GM12864 (cell line): ENCODE data around the gene SF1.

ENCODE experiments used
- DNase-seq: peaks from one replicate; pipeline ENCODE4 v3.0.0-alpha.2; 2011; ENCODE audit warnings: low read depth
- H3K4me3 ChIP-seq: 2 replicates; pipeline ENCODE4 v1.5.1; 2011; ENCODE audit warnings: mild to moderate bottlenecking, low read depth, low read length, control low read depth
- TF ChIP-seq, protein P1 (sequence below): IDR thresholded peaks from 2 replicates; pipeline ENCODE4 v1.5.1; 2011; ENCODE audit warnings: low read depth, mild to moderate bottlenecking, moderate library complexity, low read length, control low read depth, inconsistent platforms; ENCODE audit errors: missing control alignments

SF1 gene

DNA sequence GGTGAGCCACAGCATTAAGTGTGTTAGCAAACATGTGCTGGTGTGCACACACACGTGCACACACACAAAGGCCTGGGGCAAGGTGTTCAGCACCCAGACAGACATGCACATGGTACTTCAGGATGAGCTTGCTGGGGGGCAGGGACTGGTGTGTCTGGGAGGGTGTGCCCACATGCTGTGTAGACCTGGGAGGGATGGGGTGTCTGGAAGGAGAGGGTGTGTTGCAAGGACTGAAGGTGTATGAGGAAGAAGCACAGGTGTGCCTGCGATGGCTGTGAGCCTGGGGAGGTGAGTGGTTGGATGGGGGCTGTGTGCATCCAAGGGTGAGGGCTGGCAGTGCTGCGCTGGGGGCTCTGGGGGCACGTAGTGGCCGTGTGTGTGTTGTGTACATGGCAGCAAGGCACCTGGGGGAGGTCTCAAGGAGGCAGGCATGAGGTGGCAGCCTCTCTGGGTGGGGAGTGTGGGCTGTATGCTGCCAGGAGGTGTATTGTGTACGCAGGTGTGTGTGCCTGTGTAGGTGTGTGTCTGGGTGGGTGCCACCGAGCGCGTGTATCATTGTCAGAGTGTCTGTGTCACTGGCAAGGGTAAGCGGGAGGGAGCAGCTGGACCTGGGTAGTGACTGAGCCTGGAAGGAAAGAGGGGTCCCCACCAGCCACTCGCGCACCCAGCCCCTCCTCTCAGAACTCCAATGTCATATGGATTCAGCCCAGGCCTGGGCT, 57.5 kb downstream of the SF1 start:
- TF ChIP-seq, protein P1, sequence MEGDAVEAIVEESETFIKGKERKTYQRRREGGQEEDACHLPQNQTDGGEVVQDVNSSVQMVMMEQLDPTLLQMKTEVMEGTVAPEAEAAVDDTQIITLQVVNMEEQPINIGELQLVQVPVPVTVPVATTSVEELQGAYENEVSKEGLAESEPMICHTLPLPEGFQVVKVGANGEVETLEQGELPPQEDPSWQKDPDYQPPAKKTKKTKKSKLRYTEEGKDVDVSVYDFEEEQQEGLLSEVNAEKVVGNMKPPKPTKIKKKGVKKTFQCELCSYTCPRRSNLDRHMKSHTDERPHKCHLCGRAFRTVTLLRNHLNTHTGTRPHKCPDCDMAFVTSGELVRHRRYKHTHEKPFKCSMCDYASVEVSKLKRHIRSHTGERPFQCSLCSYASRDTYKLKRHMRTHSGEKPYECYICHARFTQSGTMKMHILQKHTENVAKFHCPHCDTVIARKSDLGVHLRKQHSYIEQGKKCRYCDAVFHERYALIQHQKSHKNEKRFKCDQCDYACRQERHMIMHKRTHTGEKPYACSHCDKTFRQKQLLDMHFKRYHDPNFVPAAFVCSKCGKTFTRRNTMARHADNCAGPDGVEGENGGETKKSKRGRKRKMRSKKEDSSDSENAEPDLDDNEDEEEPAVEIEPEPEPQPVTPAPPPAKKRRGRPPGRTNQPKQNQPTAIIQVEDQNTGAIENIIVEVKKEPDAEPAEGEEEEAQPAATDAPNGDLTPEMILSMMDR: no peak
- H3K4me3 ChIP-seq: no peak overlapping the region
- no peak for DNase-seq

DNA sequence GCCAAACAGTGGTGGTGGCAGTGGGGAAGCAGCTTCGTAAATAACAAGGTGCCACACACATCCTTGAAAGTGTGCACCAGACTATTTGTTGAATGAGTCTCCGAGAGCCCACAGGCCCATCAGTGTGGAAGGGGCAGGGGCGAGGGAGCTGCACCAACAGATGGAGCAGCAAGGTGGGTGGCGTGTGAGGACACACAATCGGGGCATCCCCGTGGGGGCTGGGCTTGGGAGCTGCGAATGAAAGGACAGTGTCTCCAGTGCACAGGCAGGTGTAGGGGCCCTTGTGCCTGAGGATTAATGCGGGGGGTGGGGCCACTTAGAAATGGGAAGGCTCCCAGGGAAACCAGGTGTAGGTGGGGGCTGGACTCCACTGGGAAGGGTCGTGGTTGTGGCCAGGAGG, 58.2 kb downstream of the SF1 start:
- DNase-seq: no peak
- TF ChIP-seq, protein P1: no peak
- no peak overlapping the region for H3K4me3 ChIP-seq

DNA sequence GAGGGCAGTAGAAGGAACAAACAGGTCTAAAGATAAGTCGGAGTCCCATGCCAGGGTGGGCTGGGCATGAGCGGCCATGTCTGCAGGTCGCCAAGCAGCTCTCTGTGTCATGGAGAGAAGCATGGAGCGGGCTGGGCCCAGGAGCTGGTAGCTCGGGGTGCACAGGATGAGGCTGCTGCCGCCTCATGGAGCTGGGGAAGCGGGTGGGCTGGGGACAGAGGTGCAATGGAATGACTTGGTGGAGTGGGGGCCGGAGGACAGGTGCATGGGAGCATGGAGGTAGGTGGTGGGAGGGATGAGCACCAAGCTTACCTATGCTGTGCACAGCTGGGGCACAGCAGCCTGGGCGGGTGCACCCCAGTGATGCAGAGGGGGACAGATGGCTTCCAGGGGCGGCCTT, 58.9 kb downstream of the SF1 start:
- no peak for DNase-seq
- TF ChIP-seq, protein P1: no peak

DNA sequence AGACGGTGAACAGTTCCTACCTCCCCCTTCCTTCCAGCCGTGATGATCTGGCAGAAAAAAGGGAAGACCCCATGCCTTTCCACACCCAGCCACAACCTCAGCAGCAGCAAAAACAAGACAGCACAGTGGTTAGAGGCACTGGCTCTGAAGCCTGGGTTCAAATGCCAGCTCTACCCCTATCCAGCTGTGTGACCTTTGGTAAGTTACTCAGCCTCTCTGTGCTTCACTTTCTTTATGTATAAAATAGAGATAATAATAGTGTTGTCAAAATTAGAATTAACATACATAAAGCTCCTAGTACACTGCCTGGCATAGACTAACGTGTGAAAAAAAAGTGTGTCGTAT, 59.6 kb downstream of the SF1 start:
- TF ChIP-seq, protein P1: no peak
- H3K4me3 ChIP-seq: no peak overlapping the region
- no peak for DNase-seq

More for the DNA sequence above, 58.9 kb downstream of the SF1 start:
- no peak overlapping the region for H3K4me3 ChIP-seq

DNA sequence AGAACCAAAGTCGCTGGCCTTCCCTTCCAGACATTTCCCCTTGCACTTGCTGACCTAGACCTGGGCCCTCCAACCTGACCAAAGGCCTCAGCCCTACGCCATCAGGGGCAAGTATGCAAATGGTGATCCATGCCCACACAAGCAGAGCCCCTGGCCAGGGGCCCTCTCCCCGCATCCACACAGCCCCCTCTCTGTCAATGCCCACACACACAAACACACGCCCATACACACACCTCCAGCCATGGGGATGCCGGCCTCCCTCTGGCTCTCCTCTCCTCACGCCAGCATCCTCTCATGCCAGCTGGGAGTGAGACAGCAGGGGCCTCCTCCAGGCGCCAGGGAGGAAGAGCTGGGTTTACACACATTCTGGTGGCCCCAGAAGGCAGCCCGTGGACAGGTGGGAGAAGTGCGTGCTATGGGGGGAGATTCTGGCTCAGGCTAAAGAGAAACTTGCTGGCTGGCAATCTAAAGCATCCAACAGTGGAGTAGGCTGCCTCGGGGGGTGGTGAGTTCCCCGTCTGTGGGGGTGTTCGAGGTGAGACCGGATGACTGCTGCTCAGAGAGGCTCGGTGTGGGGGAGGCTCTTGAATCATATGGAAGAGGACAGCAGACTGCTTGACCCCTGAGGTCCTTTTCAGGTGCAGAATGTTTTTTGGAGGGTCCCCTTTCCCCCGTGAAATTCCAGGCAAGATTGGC, 60.1 kb downstream of the SF1 start:
- no peak for DNase-seq
- TF ChIP-seq, protein P1: no peak

DNA sequence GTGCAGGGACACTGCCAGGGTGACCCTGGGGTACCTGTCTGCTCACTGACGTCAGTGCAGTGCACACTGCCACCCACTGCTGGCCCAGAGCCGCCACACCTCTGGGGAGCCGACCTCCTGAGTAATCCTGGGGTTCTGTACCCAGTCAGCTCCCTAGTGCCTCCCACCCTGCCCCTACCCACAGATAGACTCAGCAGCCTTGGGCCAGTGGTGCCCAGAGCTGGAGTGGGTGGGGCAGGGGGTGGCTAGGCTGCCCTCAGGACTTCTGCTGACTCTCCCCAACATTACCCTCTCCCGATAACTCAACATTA, 61.1 kb downstream of the SF1 start:
- no peak overlapping the region for H3K4me3 ChIP-seq
- TF ChIP-seq, protein P1: no peak
- no peak for DNase-seq

More for the DNA sequence above, 60.1 kb downstream of the SF1 start:
- no peak overlapping the region for H3K4me3 ChIP-seq
